ENCODE results near the gene ZNF506.

GRCh38 chr19:19751846-19752245, 69.7 kb downstream of the ZNF506 start:
- TF ChIP-seq, protein P1, sequence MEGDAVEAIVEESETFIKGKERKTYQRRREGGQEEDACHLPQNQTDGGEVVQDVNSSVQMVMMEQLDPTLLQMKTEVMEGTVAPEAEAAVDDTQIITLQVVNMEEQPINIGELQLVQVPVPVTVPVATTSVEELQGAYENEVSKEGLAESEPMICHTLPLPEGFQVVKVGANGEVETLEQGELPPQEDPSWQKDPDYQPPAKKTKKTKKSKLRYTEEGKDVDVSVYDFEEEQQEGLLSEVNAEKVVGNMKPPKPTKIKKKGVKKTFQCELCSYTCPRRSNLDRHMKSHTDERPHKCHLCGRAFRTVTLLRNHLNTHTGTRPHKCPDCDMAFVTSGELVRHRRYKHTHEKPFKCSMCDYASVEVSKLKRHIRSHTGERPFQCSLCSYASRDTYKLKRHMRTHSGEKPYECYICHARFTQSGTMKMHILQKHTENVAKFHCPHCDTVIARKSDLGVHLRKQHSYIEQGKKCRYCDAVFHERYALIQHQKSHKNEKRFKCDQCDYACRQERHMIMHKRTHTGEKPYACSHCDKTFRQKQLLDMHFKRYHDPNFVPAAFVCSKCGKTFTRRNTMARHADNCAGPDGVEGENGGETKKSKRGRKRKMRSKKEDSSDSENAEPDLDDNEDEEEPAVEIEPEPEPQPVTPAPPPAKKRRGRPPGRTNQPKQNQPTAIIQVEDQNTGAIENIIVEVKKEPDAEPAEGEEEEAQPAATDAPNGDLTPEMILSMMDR (IDR thresholded peaks at IDR 0.05), result no peak
- no peak for TF ChIP-seq POLR2A (IDR thresholded peaks at IDR 0.05)
